NCI-H2107 (cell line): ENCODE measurements around the gene MDH2.
"Not testable (repeated sequence)": the region's sequence is repeated elsewhere in the genome, so short reads cannot be mapped to it uniquely, and the experiment has no call there.

Experiments used
- DNase-seq: peaks from one replicate; lab custom pipeline; 2025; lab: John Stamatoyannopoulos, UW

The MDH2 gene

DNA sequence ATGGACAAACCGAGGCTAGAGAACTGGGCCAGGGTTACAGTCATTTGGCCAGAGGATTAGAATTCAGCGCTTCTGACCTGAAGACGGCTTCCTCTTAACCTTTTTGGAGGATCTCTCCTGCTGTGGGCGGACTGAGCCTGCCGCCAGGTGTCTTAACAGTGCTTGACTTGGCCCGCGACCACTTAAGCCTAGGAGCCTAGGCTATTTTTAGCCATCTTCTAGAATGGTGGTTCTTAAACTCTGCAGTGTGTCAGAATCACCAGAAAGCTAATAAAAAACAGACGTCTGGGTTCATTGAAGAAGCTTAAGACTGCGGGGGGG is 722 bp downstream of the MDH2 start:
- no peak for DNase-seq

- no peak for DNase-seq
These were observed 1.4 kb downstream of the MDH2 start for GRCh38 chr7:76049295-76049694.

DNA sequence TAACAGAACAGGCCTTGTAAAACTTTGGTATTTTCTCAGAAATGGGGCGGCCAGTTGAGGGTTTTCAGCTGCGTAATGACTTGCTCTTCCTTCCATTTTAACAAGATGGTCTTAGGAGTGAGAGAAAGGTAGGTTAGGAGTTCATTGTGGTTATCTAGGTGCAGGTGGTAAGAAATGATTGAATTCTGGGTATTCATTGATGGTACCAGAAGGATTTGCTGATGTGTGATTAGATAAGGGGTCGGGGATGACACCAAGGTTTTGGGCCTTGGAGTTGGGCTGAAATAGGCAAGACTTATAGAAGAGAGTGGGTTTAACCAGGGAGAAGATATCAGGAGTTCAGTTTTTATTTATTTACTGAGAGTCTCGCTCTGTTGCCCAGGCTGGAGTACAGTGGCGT is 2.6 kb downstream of the MDH2 start:
- DNase-seq, result no peak

DNA sequence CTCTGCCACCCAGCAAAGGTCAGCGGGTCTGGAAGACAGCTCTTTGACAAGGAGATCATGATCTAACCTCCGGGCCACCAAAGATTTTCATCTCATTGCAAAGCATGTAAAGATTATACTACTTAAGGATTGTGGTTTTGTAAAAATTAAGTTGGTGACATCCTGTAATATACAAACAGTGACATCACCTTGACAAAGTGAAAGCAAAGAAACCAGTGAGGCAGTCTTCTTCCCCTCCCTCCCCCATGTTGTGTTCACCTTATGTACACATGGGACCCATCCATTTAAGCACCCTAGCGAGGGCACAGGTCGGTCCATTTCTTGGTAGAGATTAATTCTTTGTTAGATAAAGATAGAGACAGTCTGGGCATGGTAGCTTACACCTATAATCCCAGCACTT is 3.9 kb downstream of the MDH2 start:
- DNase-seq, result no peak

- DNase-seq, result not testable (repeated sequence)
These were observed 4.8 kb downstream of the MDH2 start for GRCh38 chr7:76052681-76053080.

DNA sequence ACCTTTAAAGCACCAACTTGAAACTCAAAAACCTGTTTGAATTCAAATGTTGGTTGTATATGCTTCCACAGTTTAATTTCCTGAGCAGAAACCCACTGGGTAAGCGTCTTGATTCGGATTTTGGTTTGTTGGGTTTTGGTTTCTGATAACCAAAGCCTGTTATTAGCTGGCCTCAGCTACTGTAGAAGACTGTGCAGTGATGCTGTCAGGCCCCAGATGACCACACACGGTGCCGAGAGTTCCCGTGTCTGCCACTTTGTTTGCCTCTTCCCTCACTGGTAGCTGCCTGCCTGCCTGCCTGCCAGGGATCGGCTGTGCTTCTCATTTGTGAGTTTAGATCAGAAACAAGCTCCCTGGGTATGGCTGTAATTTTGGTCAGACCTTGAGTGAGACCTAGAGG is 5.6 kb downstream of the MDH2 start:
- DNase-seq, result no peak

GRCh38 chr7:76054123-76055120 is 6.5 kb downstream of the MDH2 start:
- DNase-seq, result no peak

- no peak for DNase-seq
These were observed 8.3 kb downstream of the MDH2 start for GRCh38 chr7:76056241-76056640.

GRCh38 chr7:76057103-76057812 is 9.4 kb downstream of the MDH2 start:
- DNase-seq, result no peak

GRCh38 chr7:76057813-76058145 is 9.9 kb downstream of the MDH2 start:
- no peak for DNase-seq

DNA sequence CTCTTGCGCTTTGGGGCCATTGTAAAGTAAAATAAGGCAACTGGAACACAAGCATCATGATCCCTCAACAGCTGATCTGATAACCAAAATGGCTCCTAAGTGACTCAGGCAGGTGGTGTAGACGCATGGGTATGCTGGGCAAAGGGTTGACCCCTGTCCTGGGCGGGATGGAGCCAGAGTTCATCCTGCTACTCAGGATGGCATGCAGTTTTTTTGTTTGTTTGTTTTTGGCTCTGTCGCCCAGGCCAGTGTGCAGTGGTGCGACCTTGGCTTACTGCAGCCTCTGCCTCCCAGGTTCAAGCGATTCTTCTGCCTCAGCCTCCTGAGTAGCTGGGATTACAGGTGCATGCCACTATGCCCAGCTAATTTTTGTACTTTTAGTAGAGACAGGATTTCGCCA is 10.8 kb downstream of the MDH2 start:
- DNase-seq, result not testable (repeated sequence)

GRCh38 chr7:76060842-76061241 is 12.9 kb downstream of the MDH2 start:
- DNase-seq, result no peak

GRCh38 chr7:76062254-76062653 is 14.3 kb downstream of the MDH2 start:
- DNase-seq, result no peak

DNA sequence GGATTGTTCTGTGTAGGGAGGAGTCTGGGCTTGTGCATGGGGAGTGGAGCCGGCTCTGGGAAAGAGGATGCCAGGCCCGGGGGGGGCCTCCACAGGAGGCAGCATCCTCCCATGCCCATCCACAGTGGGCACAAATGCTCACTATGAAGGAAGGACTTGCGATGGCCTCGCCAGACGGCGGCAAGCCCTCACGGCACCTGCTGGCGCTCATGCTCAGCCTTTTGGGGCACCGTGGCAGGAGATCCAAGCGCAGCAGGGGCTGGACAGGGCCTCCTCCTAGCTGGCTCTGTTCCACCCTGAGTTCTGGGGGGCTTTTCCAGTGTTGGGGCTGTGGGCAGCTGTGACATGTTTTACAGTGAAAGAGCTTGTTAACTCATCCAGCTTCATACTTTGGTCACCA is 15.2 kb downstream of the MDH2 start:
- no peak for DNase-seq

- DNase-seq, result no peak
These were observed 15.6 kb downstream of the MDH2 start for GRCh38 chr7:76063525-76063924.

- no peak for DNase-seq
These were observed 16.5 kb downstream of the MDH2 start for GRCh38 chr7:76064208-76064970.

GRCh38 chr7:76065016-76065612 is 17.2 kb downstream of the MDH2 start:
- no peak for DNase-seq

DNA sequence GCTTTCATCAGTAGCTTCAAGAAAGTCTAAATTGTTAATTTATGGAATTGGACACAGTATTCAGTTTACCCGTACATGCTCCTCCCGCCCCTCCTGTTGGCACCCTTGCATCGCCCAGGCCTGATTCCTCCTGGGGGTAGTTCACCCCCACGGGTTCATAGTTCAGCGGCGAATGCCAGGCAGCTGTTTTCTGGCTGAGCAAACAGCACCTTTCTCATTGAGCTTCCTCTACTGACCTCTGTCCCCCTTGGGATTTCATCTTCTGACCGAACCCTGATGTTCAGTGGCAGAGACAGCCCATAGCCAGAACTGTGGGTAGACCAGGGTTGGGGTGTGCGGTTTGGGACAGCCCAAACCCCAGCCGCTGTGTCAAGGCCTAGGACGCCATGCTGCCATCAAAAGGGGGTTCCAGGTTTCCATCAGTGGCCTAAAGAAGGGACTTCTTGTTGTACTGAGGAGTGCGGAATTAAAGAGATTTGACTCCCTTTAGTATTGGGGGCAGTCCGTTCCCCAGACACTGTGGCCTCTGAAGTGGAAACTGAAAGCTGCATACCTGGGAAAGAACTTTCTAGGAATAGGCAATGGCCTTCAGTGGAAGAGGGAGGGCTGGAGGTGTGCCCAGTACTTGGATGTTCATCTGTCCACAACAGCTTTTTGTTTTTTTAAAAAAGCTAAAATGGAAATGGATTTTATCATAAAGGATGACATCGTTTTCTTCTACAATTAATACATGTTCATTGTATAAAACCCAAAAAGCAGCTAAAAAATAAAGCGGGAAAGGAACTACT is 19.0 kb downstream of the MDH2 start:
- no peak for DNase-seq

DNA sequence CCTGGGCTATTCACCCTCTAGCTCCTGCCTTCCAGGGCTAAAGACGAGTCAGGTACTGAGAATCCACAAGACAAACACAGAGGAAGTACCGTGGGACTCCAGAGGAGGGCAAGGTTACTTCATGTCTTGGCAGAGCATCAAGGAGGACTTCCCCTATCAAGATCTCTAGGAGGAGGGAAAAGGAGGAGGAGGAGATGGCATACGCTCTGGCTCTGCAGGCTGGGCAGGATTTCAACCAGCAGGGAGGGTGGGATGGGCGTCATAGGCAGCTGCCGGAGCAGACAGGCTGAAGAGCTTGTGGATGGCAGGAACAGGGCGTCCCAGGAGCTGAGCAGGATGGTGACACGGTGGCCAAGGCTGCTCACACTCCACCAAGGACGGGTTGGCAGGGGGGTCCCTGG is 21.3 kb downstream of the MDH2 start:
- DNase-seq, result no peak

DNA sequence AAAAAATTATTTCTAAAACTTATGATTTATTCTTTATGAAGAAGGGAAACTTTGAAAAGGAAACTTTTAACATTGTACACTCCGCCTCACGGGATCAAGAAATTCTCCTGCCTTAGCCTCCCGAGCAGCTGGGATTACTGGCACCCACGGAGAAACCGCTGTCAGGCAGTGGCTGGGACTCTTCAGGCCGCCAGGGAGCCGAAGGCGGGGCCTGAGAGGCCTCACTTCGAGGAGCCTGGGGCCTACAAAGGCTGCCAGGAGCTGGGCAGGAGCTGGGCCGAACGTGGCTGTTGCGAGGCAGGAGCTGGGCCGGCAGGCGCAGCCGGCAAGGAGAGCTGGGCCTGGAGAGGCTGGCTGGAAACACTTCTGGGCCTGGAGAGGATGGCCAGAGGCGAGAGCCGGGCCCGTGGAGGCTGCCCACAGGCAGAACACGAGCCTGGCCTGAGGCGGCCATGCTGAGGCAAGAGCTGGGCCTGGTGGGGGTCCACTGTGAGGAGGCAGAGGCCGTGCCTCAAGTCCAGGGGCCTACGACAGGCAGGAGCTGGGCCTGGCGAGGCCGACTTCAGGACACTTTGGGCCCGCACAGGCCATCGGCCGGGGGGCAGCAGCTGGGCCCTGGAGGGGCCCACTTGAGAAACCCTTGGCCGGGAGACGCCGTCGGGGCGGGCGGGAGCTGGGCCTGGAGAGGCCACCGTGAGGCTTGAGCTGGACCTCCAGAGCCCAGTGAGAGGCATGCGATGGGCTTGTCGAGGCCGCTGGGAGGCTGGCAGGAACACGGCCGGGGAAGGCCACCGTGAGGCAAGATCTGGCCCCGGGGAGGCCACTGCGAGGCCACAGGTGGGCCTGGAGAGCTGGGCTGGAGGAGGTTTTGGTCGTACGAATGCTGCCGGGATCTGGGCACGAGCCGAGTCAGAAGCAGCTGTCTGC is 23.7 kb downstream of the MDH2 start:
- DNase-seq, result no peak
